K562 (cell line): Measurements from ENCODE around the gene NF1. TPM values are rescaled to one million over a fixed set of nuclear protein-coding genes. Genes with fewer than 3 reads are reported as not detected.

Source experiments
- ATAC-seq: fragments of 200-7000 bp; cut with Tn5 transposase; 3 replicates; pipeline ENCODE4 v1.9.1; 2020; ENCODE audit warnings: moderate library complexity
- BruUV-seq: library from RNA; stranded (reverse); fragments of 400-500 nt; replicated peaks from 2 replicates; lab custom pipeline; 2021; lab: Mats Ljungman, UMichigan
- CTCF ChIA-PET: fragments of 300-600 bp; formaldehyde crosslinking; extraction: SDS; loops from one replicate; lab custom pipeline; 2021; ENCODE audit warnings: low intra/inter-chr PET ratio; lab: Yijun Ruan, JAX
- POLR2A ChIA-PET: fragments of 300-600, 350-650 bp; sonication (Branson Sonifier 250); formaldehyde crosslinking; extraction: SDS; loops from one replicate; lab custom pipeline; 2021; ENCODE audit warnings: antibody characterized with exemption, inconsistent platforms; lab: Yijun Ruan, JAX
- DNase-seq, 4 experiments: peaks; one replicate each; pipeline versions ENCODE4 v3.0.0 to v3.0.0-alpha.2; 2011 to 2018; ENCODE audit warnings: low spot score in 3 of 4, mixed read lengths in 3 of 4; ENCODE audit errors: extremely low read depth in 1 of 4
- FAIRE-seq: peaks from 2 replicates; lab custom pipeline; 2011; peaks lifted over from hg19 to GRCh38; lab: Jason Lieb, UNC
- H2AFZ ChIP-seq: 2 replicates; pipeline ENCODE4 v1.6.0; 2011; ENCODE audit warnings: low read depth, low read length, control low read depth, inconsistent platforms
- H3K27ac ChIP-seq: fragments of 200-600 bp; 3 replicates; pipeline ENCODE4 v1.8.0; 2011; ENCODE audit warnings: low read depth, mild to moderate bottlenecking, control low read depth, inconsistent platforms, low read length, moderate library complexity, mixed read lengths; ENCODE audit errors: extremely low read depth
- H3K27me3 ChIP-seq, 2 experiments: fragments of 300-600 bp in 1 of 2; 2 replicates in 1 of 2; 3 replicates in 1 of 2; pipeline versions ENCODE4 v1.6.0 to v1.8.0; 2011; ENCODE audit warnings: inconsistent platforms in 2 of 2, low read length in 2 of 2, mild to moderate bottlenecking in 1 of 2, mixed read lengths in 1 of 2, moderate library complexity in 1 of 2; ENCODE audit not compliant: control insufficient read depth in 2 of 2, insufficient read depth in 2 of 2
- H3K36me3 ChIP-seq: fragments of 300-600 bp; 3 replicates; pipeline ENCODE4 v1.8.0; 2011; ENCODE audit warnings: mild to moderate bottlenecking, low read length, inconsistent platforms; ENCODE audit not compliant: control insufficient read depth, insufficient read depth
- H3K4me1 ChIP-seq, 2 experiments: fragments of 200-600 bp in 1 of 2; replicated peaks in 1 of 2; 2 replicates in 1 of 2; 3 replicates in 1 of 2; pipeline versions ENCODE4 v1.5.1 to v1.8.0; 2011; ENCODE audit warnings: inconsistent platforms in 2 of 2, low read length in 2 of 2, mild to moderate bottlenecking in 1 of 2, mixed read lengths in 1 of 2, moderate library complexity in 1 of 2; ENCODE audit not compliant: control insufficient read depth in 2 of 2, insufficient read depth in 2 of 2
- H3K4me2 ChIP-seq: 2 replicates; pipeline ENCODE4 v1.6.1; 2011; ENCODE audit warnings: low read length, control low read depth, inconsistent platforms, mixed read lengths; ENCODE audit not compliant: insufficient read depth
- H3K4me3 ChIP-seq: fragments of 200-600 bp; sonication (generic), shearing (Covaris generic); 2 replicates; pipeline ENCODE4 v1.5.1; 2016; ENCODE audit warnings: control low read depth, inconsistent platforms
- H3K79me2 ChIP-seq: fragments of 200-600 bp; 3 replicates; pipeline ENCODE4 v1.8.0; 2011; ENCODE audit warnings: low read length, inconsistent platforms; ENCODE audit not compliant: control insufficient read depth, insufficient read depth
- H3K9ac ChIP-seq, 2 experiments: 2 replicates each; pipeline versions ENCODE4 v1.6.0 to v1.6.1; 2011; ENCODE audit warnings: low read depth in 2 of 2, low read length in 2 of 2, control low read depth in 1 of 2, inconsistent platforms in 1 of 2, mild to moderate bottlenecking in 1 of 2, mixed read lengths in 1 of 2; ENCODE audit not compliant: insufficient read depth in 1 of 2
- H3K9me1 ChIP-seq: one replicate; pipeline ENCODE4 v1.6.0; 2011; ENCODE audit warnings: inconsistent platforms, mild to moderate bottlenecking, low read length, moderate library complexity; ENCODE audit not compliant: control insufficient read depth, insufficient read depth
- H3K9me3 ChIP-seq: replicated peaks from 2 replicates; pipeline ENCODE4 v1.5.1; 2011; ENCODE audit warnings: low read depth, low read length, inconsistent platforms; ENCODE audit not compliant: control insufficient read depth, insufficient read depth
- H4K20me1 ChIP-seq: replicated peaks from 2 replicates; pipeline ENCODE4 v1.6.1; 2011; ENCODE audit warnings: low read length, inconsistent platforms, mixed read lengths; ENCODE audit not compliant: control insufficient read depth, insufficient read depth
- ATF1 ChIP-seq, 2 experiments: fragments of 450-650 bp in 1 of 2; IDR thresholded peaks; 2 replicates each; pipeline ENCODE4 v1.6.1; 2016; ENCODE audit warnings: missing compliant biosample characterization in 1 of 2, missing genetic modification characterization in 1 of 2
- NR2C2 ChIP-seq, 2 experiments: fragments of 200-800 bp in 1 of 2; sonication (Bioruptor generic) in 1 of 2; sonication (generic) in 1 of 2; formaldehyde crosslinking in 1 of 2; IDR thresholded peaks; 2 replicates each; pipeline versions ENCODE4 v1.6.1 to v1.8.0; 2016 to 2022; ENCODE audit warnings: mild to moderate bottlenecking in 1 of 2, missing compliant biosample characterization in 1 of 2, missing genetic modification characterization in 1 of 2, missing genetic modification reagents in 1 of 2
- RBM14 ChIP-seq: fragments of 200-400 bp; formaldehyde crosslinking; IDR thresholded peaks from 2 replicates; pipeline ENCODE4 v1.6.1; 2018; ENCODE audit warnings: low read depth, mild to moderate bottlenecking, low read length, moderate library complexity, borderline replicate concordance; ENCODE audit not compliant: insufficient read depth
- SAFB ChIP-seq: fragments of 200-400 bp; formaldehyde crosslinking; IDR thresholded peaks from 2 replicates; pipeline ENCODE4 v1.6.1; 2017; ENCODE audit warnings: low read depth, low read length, borderline replicate concordance
- SMAD4 ChIP-seq: fragments of 250-450 bp; sonication (Bioruptor Pico); conservative IDR thresholded peaks from 2 replicates; pipeline ENCODE4 v1.8.0; 2021; ENCODE audit warnings: inconsistent platforms, mild to moderate bottlenecking, moderate library complexity
- STAG1 ChIP-seq: sonication (generic); formaldehyde crosslinking; IDR thresholded peaks from 2 replicates; pipeline ENCODE4 v1.5.0; 2020; ENCODE audit warnings: missing genetic modification reagents, borderline replicate concordance
- ZNF133 ChIP-seq: fragments of 250-450 bp; sonication (Bioruptor Pico); IDR thresholded peaks from 2 replicates; pipeline ENCODE4 v1.4.0; 2020; ENCODE audit warnings: mild to moderate bottlenecking
- WGBS: fragments of 100-300 bp; shearing (Covaris generic); methylation state at CpG from one replicate; pipeline ENCODE4 v1.1.6; 2016; ENCODE audit warnings: low coverage, mixed read lengths; ENCODE audit not compliant: insufficient coverage; ENCODE audit errors: missing lambda C conversion rate; 5-methylcytosine and 5-hydroxymethylcytosine counted together
- in situ Hi-C: fragments of 300-500 bp; cut with MboI; formaldehyde crosslinking; loops from 4 replicates; pipeline ENCODE4 v1.15.0; 2018; ENCODE audit warnings: inconsistent platforms, mixed read lengths
- intact Hi-C: fragments of 100-400 bp; cut with micrococcal nuclease; formaldehyde crosslinking; loops from 2 replicates; pipeline ENCODE4 v1.14.2; 2022
- polyA plus RNA-seq, 8 experiments: library from polyadenylated mRNA; depleted of rRNA in 4 of 8; stranded (reverse) in 5 of 8; unstranded in 3 of 8; fragments of >200 nt; fragmentation: Nextera tagmentation in 2 of 8; fragmentation: Illumina TruSeq in 1 of 8; extraction: Ambion mirVana in 2 of 8; extraction: Trizol in 1 of 8; gene quantifications; 2 replicates each; pipeline versions ENCODE4 v1.2.1 to v1.2.3, GENCODE V29; 2011 to 2014; ENCODE audit warnings: inconsistent platforms in 1 of 8, missing spikeins in 1 of 8
- total RNA-seq, 7 experiments: library from RNA; depleted of rRNA in 6 of 7; stranded (reverse); fragments of >200 nt in 6 of 7; fragmentation: Illumina TruSeq in 2 of 7; extraction: Trizol in 2 of 7; gene quantifications; 2 replicates each; pipeline versions ENCODE4 v1.2.1 to v1.2.3, GENCODE V29; 2011 to 2021; ENCODE audit warnings: low replicate concordance in 1 of 7
- TF ChIP-seq, protein P1 (sequence below): IDR thresholded peaks from 2 replicates; pipeline ENCODE4 v1.6.1; 2011; ENCODE audit warnings: borderline replicate concordance, low read depth, mild to moderate bottlenecking, moderate library complexity, low read length; ENCODE audit not compliant: insufficient read depth, poor library complexity, severe bottlenecking
- TF ChIP-seq, protein P2 (sequence below): fragments of 250-450 bp; sonication (Bioruptor Pico); IDR thresholded peaks from 2 replicates; pipeline ENCODE4 v1.4.0; 2020; ENCODE audit warnings: borderline replicate concordance
- TF ChIP-seq, protein P3 (sequence below): fragments of 250-450 bp; sonication (Bioruptor Pico); IDR thresholded peaks from 2 replicates; pipeline ENCODE4 v1.8.0; 2022; ENCODE audit warnings: moderate library complexity, mild to moderate bottlenecking, inconsistent platforms

The NF1 gene
- total and polyA plus RNA-seq, 9 of the 15 experiments (the other 6 are each of a cell fraction or from before 2014, with no cell fraction given), result 3.4 to 41.9 (median 24.3) TPM

DNA sequence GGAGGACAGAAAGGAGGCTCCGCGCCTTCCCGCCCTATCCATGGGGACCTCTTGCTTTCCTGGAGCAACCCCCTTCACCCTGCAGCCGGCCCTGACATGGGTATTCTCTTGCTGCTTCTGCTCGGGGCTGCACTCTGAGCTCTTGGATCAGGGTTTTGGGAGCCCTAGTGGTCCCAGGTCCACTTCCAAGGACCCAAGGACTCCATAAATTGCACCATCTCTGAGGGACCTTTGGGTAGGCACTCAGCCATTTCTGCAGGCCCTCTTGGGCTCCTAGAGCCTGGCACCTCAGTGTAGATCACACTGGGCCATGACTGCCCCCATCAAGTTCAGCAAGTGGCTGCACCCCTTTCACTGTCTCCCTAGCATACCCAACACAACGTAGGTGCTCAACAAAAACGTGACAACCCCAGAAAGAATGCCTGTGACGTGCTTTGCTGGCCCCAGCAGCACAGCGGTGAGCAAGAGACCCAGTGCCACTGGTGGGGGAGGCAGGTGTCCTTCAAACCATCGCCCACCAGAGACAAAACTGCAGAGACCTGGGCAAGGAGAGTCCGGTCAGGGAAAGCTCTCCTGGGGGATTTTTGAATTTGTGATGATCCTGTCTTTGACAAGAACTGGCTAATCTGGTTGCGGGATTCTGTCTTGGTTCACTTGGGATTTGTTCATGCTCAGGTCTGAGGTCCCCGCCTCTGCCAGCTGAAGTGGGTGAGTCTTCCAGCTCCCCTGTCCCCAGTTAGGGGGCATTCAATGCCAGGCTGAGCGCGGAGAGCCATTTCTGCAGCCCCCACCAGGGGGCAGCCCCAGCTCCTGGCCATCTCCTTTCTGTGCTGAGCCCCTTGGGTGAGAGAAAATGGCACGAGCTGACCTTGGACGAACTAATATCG is 294.2 kb downstream of the NF1 start (continued):
- TF ChIP-seq SAFB, result no peak
- TF ChIP-seq, protein P1, sequence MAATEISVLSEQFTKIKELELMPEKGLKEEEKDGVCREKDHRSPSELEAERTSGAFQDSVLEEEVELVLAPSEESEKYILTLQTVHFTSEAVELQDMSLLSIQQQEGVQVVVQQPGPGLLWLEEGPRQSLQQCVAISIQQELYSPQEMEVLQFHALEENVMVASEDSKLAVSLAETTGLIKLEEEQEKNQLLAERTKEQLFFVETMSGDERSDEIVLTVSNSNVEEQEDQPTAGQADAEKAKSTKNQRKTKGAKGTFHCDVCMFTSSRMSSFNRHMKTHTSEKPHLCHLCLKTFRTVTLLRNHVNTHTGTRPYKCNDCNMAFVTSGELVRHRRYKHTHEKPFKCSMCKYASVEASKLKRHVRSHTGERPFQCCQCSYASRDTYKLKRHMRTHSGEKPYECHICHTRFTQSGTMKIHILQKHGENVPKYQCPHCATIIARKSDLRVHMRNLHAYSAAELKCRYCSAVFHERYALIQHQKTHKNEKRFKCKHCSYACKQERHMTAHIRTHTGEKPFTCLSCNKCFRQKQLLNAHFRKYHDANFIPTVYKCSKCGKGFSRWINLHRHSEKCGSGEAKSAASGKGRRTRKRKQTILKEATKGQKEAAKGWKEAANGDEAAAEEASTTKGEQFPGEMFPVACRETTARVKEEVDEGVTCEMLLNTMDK, result peak; percentile 69

DNA sequence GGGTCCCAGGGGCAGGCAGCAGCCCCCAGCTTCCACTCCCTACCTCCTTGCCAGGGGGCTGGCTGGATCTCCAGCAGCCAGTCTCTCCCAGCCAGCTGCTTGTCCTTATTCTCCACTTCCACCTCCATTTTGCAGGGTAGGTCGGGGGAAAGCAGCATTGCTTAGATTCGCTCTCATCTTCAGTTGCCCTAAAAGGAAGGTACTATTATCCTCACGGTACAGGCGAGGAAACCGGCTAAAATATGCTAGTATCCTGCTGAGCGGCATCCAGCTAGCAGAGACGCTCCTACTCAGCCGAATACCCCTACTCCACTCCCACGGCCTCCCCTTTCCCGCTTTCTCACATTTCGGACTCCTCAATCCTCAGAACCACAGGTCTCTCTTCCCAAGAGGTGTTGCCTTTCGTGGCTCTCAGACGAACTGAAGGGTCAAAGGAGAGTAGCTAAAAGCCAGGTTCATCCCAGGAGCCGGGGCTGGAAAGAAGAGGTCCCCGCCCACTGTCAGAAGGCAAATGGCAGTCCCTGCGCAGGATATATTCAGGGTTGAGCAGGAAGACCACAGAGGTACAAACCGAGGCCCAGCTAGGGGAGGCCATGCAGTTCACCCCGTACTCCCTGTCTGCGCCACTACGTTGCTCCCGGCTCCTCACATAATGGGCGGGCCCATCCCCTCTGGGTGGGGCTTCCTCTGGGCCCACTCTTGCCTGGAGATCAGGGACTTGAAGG is 295.0 kb downstream of the NF1 start:
- ChIA-PET CTCF (interaction anchor here (1.1 to 2.8 kb wide), 2 partner anchors 128 to 136 kb away, joined by 3 to 22 read pairs; no protein-coding TSS in a partner anchor), POLR2A (interaction anchor here (0.6 kb wide), 1 partner anchor 356 kb away, joined by 3 read pairs; no protein-coding TSS in a partner anchor)
- Histone ChIP-seq H3K9me3 (no peaks in the 10 kb centered on the region), H3K27me3 (peaks cover 23 to 45% of the 10 kb centered on the region in 2 experiments), H3K4me2 (no peak overlapping the region), H3K27ac (no peak overlapping the region), H2AFZ (peak overlapping the region; percentile 46; the same call in 1 of the 2 replicates), H3K4me3 (no peak overlapping the region), H3K4me1 (peaks cover 0 to 21% of the 10 kb centered on the region in 2 experiments; a peak in 3 of 5 replicates), H3K79me2 (no peaks in the 10 kb centered on the region), H3K9ac (0 out of 4 replicates have a peak overlapping the region, but pooled peaks of 1 of the 2 experiments have one; percentile 10), H3K36me3 (no peaks in the 10 kb centered on the region), H3K9me1 (no peaks in the 10 kb centered on the region), H4K20me1 (peaks cover 2% of the 10 kb centered on the region)
- peak; percentile 46 for FAIRE-seq
- TF ChIP-seq STAG1 (no peak), SMAD4 (CRISPR knock-in tag) (no peak), ZNF133 (CRISPR knock-in tag) (no peak), NR2C2 (CRISPR knock-in tag; IDR thresholded peaks at IDR 0.05) (no peak), NR2C2 (tag; IDR thresholded peaks at IDR 0.05) (no peak), ATF1 (CRISPR knock-in tag; IDR thresholded peaks at IDR 0.05) (no peak), ATF1 (tag; IDR thresholded peaks at IDR 0.05) (no peak), RBM14 (no peak)
- TF ChIP-seq, protein P2, sequence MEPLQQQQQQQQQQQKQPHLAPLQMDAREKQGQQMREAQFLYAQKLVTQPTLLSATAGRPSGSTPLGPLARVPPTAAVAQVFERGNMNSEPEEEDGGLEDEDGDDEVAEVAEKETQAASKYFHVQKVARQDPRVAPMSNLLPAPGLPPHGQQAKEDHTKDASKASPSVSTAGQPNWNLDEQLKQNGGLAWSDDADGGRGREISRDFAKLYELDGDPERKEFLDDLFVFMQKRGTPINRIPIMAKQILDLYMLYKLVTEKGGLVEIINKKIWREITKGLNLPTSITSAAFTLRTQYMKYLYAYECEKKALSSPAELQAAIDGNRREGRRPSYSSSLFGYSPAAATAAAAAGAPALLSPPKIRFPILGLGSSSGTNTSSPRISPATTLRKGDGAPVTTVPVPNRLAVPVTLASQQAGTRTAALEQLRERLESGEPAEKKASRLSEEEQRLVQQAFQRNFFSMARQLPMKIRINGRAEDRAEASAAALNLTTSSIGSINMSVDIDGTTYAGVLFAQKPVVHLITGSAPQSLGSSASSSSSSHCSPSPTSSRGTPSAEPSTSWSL (CRISPR knock-in tag), result no peak
- TF ChIP-seq, protein P3, sequence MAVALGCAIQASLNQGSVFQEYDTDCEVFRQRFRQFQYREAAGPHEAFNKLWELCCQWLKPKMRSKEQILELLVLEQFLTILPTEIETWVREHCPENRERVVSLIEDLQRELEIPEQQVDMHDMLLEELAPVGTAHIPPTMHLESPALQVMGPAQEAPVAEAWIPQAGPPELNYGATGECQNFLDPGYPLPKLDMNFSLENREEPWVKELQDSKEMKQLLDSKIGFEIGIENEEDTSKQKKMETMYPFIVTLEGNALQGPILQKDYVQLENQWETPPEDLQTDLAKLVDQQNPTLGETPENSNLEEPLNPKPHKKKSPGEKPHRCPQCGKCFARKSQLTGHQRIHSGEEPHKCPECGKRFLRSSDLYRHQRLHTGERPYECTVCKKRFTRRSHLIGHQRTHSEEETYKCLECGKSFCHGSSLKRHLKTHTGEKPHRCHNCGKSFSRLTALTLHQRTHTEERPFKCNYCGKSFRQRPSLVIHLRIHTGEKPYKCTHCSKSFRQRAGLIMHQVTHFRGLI, result no peak
- peak; percentile 11; the same call in 2 of the 3 replicates for ATAC-seq
- peak in 2 of 4 experiments; percentile 38 to 42 for DNase-seq
- in situ Hi-C loops, result loop anchor here (10.0 kb wide), 1 partner anchor 375 kb away; no protein-coding TSS in a partner anchor
- intact Hi-C loops, result loop anchor here (1.0 to 2.0 kb wide), 2 partner anchors 127 to 135 kb away; no protein-coding TSS in a partner anchor
- no TSS peak for BruUV-seq
- 29% methylated on average over 22 of the region's 22 CpGs for WGBS
